ENCODE results near the gene CFAP299.

CFAP299 gene

GRCh38 chr4:80614319-80614718, 278.8 kb downstream of the CFAP299 start:
- H3K27ac ChIP-seq (ENCODE audit: low read depth, low read length): no peak overlapping the region
- H4K91ac ChIP-seq (ENCODE audit: low read depth, low read length): no peak overlapping the region
- H3K9me3 ChIP-seq (ENCODE audit: insufficient read depth, low read depth, low read length): no peaks in the 10 kb centered on the region
- no peak overlapping the region for H2BK5ac ChIP-seq (ENCODE audit: low read depth, low read length, poor library complexity)
- H4K8ac ChIP-seq (ENCODE audit: low read depth, low read length): no peak overlapping the region
- no peak overlapping the region for H2BK120ac ChIP-seq (ENCODE audit: insufficient read depth, low read length, poor library complexity)
- H3K18ac ChIP-seq (ENCODE audit: low read length): no peak overlapping the region
- H3K36me3 ChIP-seq (ENCODE audit: control insufficient read depth in 1 of 2, insufficient read depth in 2 of 2, low read length in 2 of 2): no peaks in the 10 kb centered on the region
- H2AK5ac ChIP-seq (ENCODE audit: low read length): no peak overlapping the region
- no peaks in the 10 kb centered on the region for H3K79me1 ChIP-seq (ENCODE audit: low read length)
- no peak overlapping the region for H3K23ac ChIP-seq (ENCODE audit: low read length)
- no peak overlapping the region for H3K9ac ChIP-seq (ENCODE audit: low read length)
- H3K14ac ChIP-seq (ENCODE audit: low read length): no peak overlapping the region
- no peak overlapping the region for H4K12ac ChIP-seq (ENCODE audit: low read depth, low read length)
- no peaks in the 10 kb centered on the region for H3K4me1 ChIP-seq (ENCODE audit: control insufficient read depth in 1 of 2, insufficient read depth in 2 of 2, low read length in 2 of 2)
- H3K4me3 ChIP-seq (ENCODE audit: low read depth, low read length): no peak overlapping the region
- no peaks in the 10 kb centered on the region for H3K79me2 ChIP-seq (ENCODE audit: control insufficient read depth, insufficient read depth, low read length, poor library complexity)
- H3K4me2 ChIP-seq (ENCODE audit: low read length): no peak overlapping the region
- no peak overlapping the region for H2AFZ ChIP-seq (ENCODE audit: insufficient read depth, low read length, poor library complexity)
- H3K27me3 ChIP-seq (ENCODE audit: insufficient read depth, low read length): no peaks in the 10 kb centered on the region
- no peak overlapping the region for H2BK12ac ChIP-seq (ENCODE audit: low read length)
- WGBS (ENCODE audit: extremely low coverage, insufficient coverage, insufficient read length): no CpG with 5 or more reads among the region's 6 CpGs
- H3K4ac ChIP-seq (ENCODE audit: low read depth, low read length): no peak overlapping the region
- DNase-seq: no peak

- Histone ChIP-seq H2AK5ac (ENCODE audit: low read length) (no peak overlapping the region), H2BK12ac (ENCODE audit: low read length) (no peak overlapping the region), H3K27ac (ENCODE audit: low read depth, low read length) (no peak overlapping the region), H3K4me1 (ENCODE audit: control insufficient read depth in 1 of 2, insufficient read depth in 2 of 2, low read length in 2 of 2) (no peaks in the 10 kb centered on the region), H3K4me2 (ENCODE audit: low read length) (no peak overlapping the region), H3K18ac (ENCODE audit: low read length) (no peak overlapping the region), H3K23ac (ENCODE audit: low read length) (no peak overlapping the region), H3K27me3 (ENCODE audit: insufficient read depth, low read length) (no peaks in the 10 kb centered on the region), H4K91ac (ENCODE audit: low read depth, low read length) (no peak overlapping the region), H3K9me3 (ENCODE audit: insufficient read depth, low read depth, low read length) (no peaks in the 10 kb centered on the region), H4K8ac (ENCODE audit: low read depth, low read length) (no peak overlapping the region), H2BK120ac (ENCODE audit: insufficient read depth, low read length, poor library complexity) (no peak overlapping the region), H4K12ac (ENCODE audit: low read depth, low read length) (no peak overlapping the region), H3K79me2 (ENCODE audit: control insufficient read depth, insufficient read depth, low read length, poor library complexity) (no peaks in the 10 kb centered on the region), H3K14ac (ENCODE audit: low read length) (no peak overlapping the region), H3K4me3 (ENCODE audit: low read depth, low read length) (no peak overlapping the region), H3K79me1 (ENCODE audit: low read length) (no peaks in the 10 kb centered on the region), H2AFZ (ENCODE audit: insufficient read depth, low read length, poor library complexity) (no peak overlapping the region), H3K4ac (ENCODE audit: low read depth, low read length) (no peak overlapping the region), H3K9ac (ENCODE audit: low read length) (no peak overlapping the region), H3K36me3 (ENCODE audit: control insufficient read depth in 1 of 2, insufficient read depth in 2 of 2, low read length in 2 of 2) (no peaks in the 10 kb centered on the region), H2BK5ac (ENCODE audit: low read depth, low read length, poor library complexity) (no peak overlapping the region)
- DNase-seq: no peak
- no CpG with 5 or more reads among the region's 2 CpGs for WGBS (ENCODE audit: extremely low coverage, insufficient coverage, insufficient read length)
These were observed 279.6 kb downstream of the CFAP299 start for GRCh38 chr4:80615099-80615498.

GRCh38 chr4:80619070-80619674, 283.6 kb downstream of the CFAP299 start:
- H3K79me2 ChIP-seq (ENCODE audit: control insufficient read depth, insufficient read depth, low read length, poor library complexity): no peaks in the 10 kb centered on the region
- no peak overlapping the region for H4K8ac ChIP-seq (ENCODE audit: low read depth, low read length)
- no peaks in the 10 kb centered on the region for H3K9me3 ChIP-seq (ENCODE audit: insufficient read depth, low read depth, low read length)
- H2BK5ac ChIP-seq (ENCODE audit: low read depth, low read length, poor library complexity): no peak overlapping the region
- no peak overlapping the region for H2AK5ac ChIP-seq (ENCODE audit: low read length)
- no peak overlapping the region for H3K23ac ChIP-seq (ENCODE audit: low read length)
- no CpG with 5 or more reads among the region's 1 CpG for WGBS (ENCODE audit: extremely low coverage, insufficient coverage, insufficient read length)
- no peak overlapping the region for H2AFZ ChIP-seq (ENCODE audit: insufficient read depth, low read length, poor library complexity)
- H2BK12ac ChIP-seq (ENCODE audit: low read length): no peak overlapping the region
- H3K4ac ChIP-seq (ENCODE audit: low read depth, low read length): no peak overlapping the region
- H3K4me3 ChIP-seq (ENCODE audit: low read depth, low read length): no peak overlapping the region
- no peak overlapping the region for H3K14ac ChIP-seq (ENCODE audit: low read length)
- peak in 1 of 2 donors; percentile 23 for DNase-seq
- H3K27ac ChIP-seq (ENCODE audit: low read depth, low read length): no peak overlapping the region
- H3K4me2 ChIP-seq (ENCODE audit: low read length): no peak overlapping the region
- no peak overlapping the region for H2BK120ac ChIP-seq (ENCODE audit: insufficient read depth, low read length, poor library complexity)
- H3K18ac ChIP-seq (ENCODE audit: low read length): no peak overlapping the region
- no peaks in the 10 kb centered on the region for H3K36me3 ChIP-seq (ENCODE audit: control insufficient read depth in 1 of 2, insufficient read depth in 2 of 2, low read length in 2 of 2)
- H3K27me3 ChIP-seq (ENCODE audit: insufficient read depth, low read length): no peaks in the 10 kb centered on the region
- no peak overlapping the region for H4K91ac ChIP-seq (ENCODE audit: low read depth, low read length)
- H3K4me1 ChIP-seq (ENCODE audit: control insufficient read depth in 1 of 2, insufficient read depth in 2 of 2, low read length in 2 of 2): no peaks in the 10 kb centered on the region
- H4K12ac ChIP-seq (ENCODE audit: low read depth, low read length): no peak overlapping the region
- H3K9ac ChIP-seq (ENCODE audit: low read length): no peak overlapping the region
- H3K79me1 ChIP-seq (ENCODE audit: low read length): no peaks in the 10 kb centered on the region

- no peak overlapping the region for H4K8ac ChIP-seq (ENCODE audit: low read depth, low read length)
- H2AK5ac ChIP-seq (ENCODE audit: low read length): no peak overlapping the region
- H3K79me2 ChIP-seq (ENCODE audit: control insufficient read depth, insufficient read depth, low read length, poor library complexity): no peaks in the 10 kb centered on the region
- H3K4ac ChIP-seq (ENCODE audit: low read depth, low read length): no peak overlapping the region
- no peak overlapping the region for H2BK120ac ChIP-seq (ENCODE audit: insufficient read depth, low read length, poor library complexity)
- no peaks in the 10 kb centered on the region for H3K79me1 ChIP-seq (ENCODE audit: low read length)
- H4K12ac ChIP-seq (ENCODE audit: low read depth, low read length): no peak overlapping the region
- no peaks in the 10 kb centered on the region for H3K36me3 ChIP-seq (ENCODE audit: control insufficient read depth in 1 of 2, insufficient read depth in 2 of 2, low read length in 2 of 2)
- H2BK5ac ChIP-seq (ENCODE audit: low read depth, low read length, poor library complexity): no peak overlapping the region
- H3K27me3 ChIP-seq (ENCODE audit: insufficient read depth, low read length): no peaks in the 10 kb centered on the region
- no peak overlapping the region for H3K27ac ChIP-seq (ENCODE audit: low read depth, low read length)
- H4K91ac ChIP-seq (ENCODE audit: low read depth, low read length): no peak overlapping the region
- no peaks in the 10 kb centered on the region for H3K4me1 ChIP-seq (ENCODE audit: control insufficient read depth in 1 of 2, insufficient read depth in 2 of 2, low read length in 2 of 2)
- H3K18ac ChIP-seq (ENCODE audit: low read length): no peak overlapping the region
- no CpG with 5 or more reads among the region's 1 CpG for WGBS (ENCODE audit: extremely low coverage, insufficient coverage, insufficient read length)
- no peak overlapping the region for H3K14ac ChIP-seq (ENCODE audit: low read length)
- H3K9me3 ChIP-seq (ENCODE audit: insufficient read depth, low read depth, low read length): no peaks in the 10 kb centered on the region
- no peak overlapping the region for H2AFZ ChIP-seq (ENCODE audit: insufficient read depth, low read length, poor library complexity)
- DNase-seq: peak; percentile 51 to 76
- no peak overlapping the region for H3K4me3 ChIP-seq (ENCODE audit: low read depth, low read length)
- H2BK12ac ChIP-seq (ENCODE audit: low read length): no peak overlapping the region
- no peak overlapping the region for H3K23ac ChIP-seq (ENCODE audit: low read length)
- H3K4me2 ChIP-seq (ENCODE audit: low read length): no peak overlapping the region
- no peak overlapping the region for H3K9ac ChIP-seq (ENCODE audit: low read length)
These were observed 296.3 kb downstream of the CFAP299 start for GRCh38 chr4:80631861-80632260.
